ENCODE data around the gene DOCK2.

DOCK2 gene

GRCh38 chr5:170109059-170110031 is 472.3 kb downstream of the DOCK2 start:
- no peak for DNase-seq

GRCh38 chr5:170110403-170111087 is 473.5 kb downstream of the DOCK2 start:
- no peak for DNase-seq

GRCh38 chr5:170111088-170111785 is 474.2 kb downstream of the DOCK2 start:
- peak; percentile 11 for DNase-seq

- no peak for DNase-seq
Measured at GRCh38 chr5:170112876-170113521, 475.9 kb downstream of the DOCK2 start.

- DNase-seq, result no peak
Measured at GRCh38 chr5:170113522-170113900, 476.4 kb downstream of the DOCK2 start.

- DNase-seq, result no peak
Measured at GRCh38 chr5:170114271-170114670, 477.2 kb downstream of the DOCK2 start.

- no peak for DNase-seq
Measured at GRCh38 chr5:170115925-170116324, 478.9 kb downstream of the DOCK2 start.

- DNase-seq, result no peak
Measured at GRCh38 chr5:170117736-170118135, 480.7 kb downstream of the DOCK2 start.

- DNase-seq, result no peak
Measured at GRCh38 chr5:170120576-170120975, 483.5 kb downstream of the DOCK2 start.

- DNase-seq, result no peak
Measured at GRCh38 chr5:170121321-170121720, 484.2 kb downstream of the DOCK2 start.

GRCh38 chr5:170126061-170126460 is 489.0 kb downstream of the DOCK2 start:
- DNase-seq, result no peak

- no peak for DNase-seq
Measured at GRCh38 chr5:170126626-170127025, 489.6 kb downstream of the DOCK2 start.

GRCh38 chr5:170131235-170131634 is 494.2 kb downstream of the DOCK2 start:
- DNase-seq, result no peak

GRCh38 chr5:170132269-170132975 is 495.3 kb downstream of the DOCK2 start:
- DNase-seq, result no peak

Data from NCI-H510A treated with DMSO at 0.1 percent for 48 hours (cell line).